ENCODE measurements around the gene SORBS1.
"Not testable (repeated sequence)": the region's sequence is repeated elsewhere in the genome, so short reads cannot be mapped to it uniquely, and the experiment has no call there.

Gene SORBS1

DNA sequence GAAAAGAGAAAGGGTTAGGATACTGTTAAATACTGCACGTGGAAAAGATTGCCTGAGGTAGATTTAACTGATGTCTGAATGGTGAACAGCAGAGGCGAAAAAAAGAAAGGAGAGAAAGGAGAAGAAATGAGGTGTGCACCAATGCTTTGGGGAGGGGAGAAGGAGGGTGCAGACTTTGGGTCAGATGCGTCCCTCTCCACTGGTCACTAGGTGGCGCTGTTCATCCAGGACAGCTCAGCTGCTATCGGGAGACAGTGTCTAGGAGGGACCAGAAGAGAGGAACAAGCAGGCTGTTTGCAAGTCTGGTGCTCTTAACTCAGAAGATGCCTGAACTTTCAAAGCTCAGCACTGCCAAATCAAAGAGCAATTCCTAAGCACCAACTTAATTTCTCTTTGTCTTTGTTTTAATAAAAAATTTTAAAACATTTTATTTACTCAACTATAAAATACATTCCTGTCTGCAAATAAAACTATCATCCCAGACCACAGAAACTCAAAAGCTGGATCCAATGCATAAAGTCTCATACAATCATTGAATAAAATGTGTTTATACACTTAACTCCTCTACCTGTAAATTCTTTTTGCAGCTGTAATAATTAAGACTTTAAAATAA lies 186.5 kb downstream of the SORBS1 start:
- peak; percentile 70 for DNase-seq

DNA sequence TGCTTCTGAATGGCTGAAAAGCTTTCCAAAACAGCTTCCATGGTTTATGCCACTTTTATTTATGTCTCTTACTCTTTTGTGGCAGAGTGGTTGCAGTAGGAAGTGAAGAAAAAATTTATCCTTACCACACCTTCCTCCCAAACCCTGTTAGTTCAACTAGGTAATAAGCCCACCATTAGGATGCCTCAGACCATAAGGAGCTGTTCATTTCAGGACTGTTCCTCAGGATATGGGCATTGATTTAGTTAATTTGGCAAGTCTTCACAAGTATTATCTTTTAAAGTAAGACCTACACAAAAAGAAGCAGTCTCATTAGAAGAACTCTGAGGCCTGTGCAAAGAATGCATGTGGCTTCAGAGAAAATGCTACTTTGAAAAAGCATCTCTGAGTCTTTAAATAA lies 187.5 kb downstream of the SORBS1 start:
- no peak for DNase-seq

DNA sequence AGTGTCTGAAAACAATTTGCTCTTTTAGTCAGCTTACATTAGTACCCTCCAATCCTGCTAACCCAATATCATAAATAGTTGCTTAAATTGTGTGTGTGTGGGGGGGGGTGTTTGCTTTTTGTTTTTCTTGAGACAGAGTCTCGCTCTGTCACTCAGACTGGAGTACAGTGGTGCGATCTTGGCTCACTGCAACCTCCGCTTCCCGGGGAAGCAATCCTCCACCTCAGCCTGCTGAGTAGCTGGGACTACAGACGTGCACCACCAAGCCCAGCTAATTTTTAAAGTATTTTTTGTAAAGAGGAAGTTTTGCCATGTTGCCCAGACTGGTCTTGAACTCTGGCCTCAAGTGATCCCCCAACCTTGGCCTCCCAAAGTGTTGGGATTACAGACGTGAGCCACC lies 196.8 kb downstream of the SORBS1 start:
- no peak for DNase-seq

DNA sequence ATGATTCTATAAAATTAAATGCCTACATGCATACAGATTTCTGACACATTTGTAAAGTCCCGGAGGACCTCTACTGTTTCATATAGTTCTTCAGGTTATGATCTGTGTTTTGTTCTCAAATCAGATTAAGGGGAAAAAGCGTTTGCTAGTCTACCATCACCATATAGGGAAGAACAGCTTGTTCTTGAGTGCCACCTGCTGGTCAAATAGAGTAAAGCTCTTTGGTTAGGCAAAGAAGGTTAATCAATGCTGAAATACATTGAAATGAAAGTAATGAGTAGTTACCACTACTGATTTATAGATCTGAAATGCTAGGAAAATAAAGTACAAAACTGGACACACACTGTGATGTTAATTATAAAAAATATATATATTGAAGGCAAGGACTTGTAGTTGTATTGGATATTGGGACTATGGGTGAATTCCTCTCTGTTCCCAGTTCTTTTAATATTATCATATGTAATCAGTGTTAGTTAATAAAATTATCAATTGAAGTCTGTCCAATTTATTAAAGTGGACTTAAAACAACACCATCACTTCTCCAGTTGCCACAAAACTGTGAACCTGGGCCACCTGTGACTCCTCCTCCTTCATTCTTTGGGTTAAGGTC lies 197.8 kb downstream of the SORBS1 start:
- DNase-seq = no peak

DNA sequence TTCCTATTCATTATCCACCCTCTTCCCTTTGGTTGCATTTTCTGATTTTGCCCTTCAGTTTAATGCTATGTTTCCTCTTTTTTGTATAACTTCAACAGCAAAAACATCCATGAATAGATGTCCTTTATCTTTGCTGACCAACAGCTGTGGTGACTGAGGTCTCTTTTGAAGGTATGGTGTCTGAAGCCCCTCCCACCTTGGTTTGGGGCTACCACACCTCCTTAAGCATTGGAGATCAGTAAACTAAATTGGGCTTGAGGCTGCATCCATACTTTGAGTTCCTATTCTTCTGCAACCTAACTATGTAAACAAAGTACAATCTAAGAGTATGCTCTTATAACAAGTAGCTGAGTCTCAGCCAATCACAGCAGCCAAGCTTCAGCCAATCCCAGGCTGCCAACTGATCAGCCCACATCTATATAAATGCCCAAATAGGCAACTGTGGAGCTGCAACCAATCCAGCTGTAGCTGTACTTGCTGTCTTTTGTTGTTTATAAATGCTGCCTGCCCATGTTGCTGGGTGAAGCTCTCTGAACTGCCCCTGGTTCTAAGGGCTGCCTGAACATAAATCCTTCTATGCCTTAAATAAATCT lies 201.0 kb downstream of the SORBS1 start:
- no peak for DNase-seq

DNA sequence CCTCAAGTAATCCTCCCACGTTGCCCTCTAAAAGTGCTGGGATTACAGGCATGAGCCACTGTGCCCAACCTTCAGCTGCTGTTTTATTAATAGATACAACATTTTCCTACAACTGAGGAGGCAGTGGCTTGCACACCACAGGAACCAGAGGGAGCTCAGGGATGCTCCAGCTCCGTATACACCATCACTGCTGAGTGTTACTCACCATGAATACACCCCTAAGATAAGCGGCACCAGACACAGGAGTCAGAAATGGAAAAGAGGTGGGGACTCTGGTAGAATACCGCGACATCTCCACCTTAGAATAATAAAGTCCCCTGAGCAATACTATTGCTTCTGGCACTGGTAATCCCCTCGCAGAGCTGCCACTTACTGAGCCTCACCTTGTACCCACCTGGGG lies 201.7 kb downstream of the SORBS1 start:
- no peak for DNase-seq

DNA sequence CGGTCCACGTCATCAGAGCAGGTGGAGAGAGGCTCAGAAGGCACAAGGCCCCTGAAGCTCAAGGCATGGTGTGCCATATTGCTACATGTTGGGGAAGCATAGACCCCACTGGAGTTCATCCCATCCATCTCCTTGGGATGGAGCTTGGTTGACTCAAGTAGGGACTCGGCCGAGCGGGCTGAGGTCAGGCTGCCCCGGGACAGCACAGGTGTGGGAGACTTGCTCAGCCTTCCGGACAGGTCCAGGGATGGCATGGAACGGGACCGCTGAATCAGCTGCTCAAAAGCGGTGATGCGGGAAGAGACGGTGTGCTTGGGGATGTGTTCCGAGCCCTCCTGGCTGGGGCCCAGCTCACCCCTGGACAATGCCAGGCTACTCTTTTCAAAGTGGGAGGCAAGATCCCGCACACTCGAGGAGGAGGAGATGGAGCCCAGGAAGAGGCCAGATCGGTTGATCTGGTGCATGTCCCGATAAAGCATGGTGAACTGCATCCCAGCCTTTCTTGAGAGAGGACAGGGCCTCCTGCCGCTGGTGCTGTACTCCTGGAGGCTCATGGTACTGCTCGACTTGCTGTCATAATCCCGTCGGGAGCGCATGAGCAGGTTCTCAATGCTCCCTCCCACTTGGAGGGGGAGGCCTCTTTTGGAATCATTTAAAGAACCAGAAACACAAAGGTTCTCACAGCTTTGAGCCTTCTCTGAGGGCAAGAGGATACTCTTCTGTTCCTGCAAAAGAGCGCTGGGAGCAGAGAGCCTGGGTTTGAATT lies 204.8 kb downstream of the SORBS1 start:
- no peak for DNase-seq

DNA sequence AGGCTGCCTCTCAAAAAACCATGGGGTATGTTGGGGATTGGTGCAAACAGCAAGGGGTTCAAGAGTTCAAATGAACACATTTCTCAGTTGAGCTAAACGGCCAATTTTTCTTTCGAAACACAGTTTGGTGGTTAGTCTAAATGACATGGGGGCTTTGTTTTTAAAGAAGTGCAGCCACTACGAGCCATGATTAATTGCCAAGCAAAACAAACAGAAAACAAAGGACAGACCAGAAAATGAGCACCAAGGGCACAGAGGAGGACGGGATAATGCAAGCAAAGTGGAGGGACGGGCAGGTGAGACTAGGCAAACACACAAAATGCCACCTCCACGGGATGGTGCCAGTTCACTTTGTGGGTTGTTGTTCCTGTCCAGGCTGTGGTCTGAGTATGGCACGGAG lies 205.9 kb downstream of the SORBS1 start:
- DNase-seq = no peak

DNA sequence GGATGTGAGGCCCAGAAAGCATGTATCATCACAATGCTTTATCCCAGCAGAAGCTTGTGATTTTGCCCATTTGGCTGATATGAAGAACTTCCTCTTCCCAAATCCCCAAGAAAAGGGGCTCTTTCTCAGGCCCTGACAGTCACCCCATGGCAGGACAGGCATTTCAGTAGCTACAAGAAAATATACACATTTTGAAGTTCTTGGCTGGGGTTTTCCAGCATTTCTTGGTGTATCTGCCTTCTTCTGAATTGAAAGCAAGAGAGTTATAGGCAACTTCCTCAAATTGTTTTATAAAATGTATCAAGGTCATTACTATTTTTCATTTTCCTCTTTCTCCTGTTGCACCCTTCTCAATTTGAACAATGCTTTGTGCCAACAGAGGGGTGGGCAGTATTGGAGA lies 207.1 kb downstream of the SORBS1 start:
- DNase-seq = no peak

DNA sequence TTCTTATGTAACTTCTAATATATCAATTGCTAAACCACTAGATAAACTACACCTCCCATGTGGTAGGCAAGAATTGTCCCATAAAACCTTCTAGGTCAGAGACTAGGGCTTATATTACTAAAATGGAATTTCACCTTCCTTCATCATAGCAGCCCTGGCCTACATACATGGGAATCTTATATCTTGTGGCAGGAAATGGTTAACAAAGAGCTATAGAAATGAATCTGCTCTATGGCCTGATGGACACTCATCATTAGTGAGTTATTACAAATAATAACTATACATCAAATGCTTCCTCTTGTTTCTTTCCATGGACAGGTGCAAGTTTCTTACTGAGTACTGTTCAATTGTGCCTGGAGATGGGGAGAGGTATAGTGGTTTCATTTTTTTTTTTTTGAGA lies 208.0 kb downstream of the SORBS1 start:
- DNase-seq = no peak

DNA sequence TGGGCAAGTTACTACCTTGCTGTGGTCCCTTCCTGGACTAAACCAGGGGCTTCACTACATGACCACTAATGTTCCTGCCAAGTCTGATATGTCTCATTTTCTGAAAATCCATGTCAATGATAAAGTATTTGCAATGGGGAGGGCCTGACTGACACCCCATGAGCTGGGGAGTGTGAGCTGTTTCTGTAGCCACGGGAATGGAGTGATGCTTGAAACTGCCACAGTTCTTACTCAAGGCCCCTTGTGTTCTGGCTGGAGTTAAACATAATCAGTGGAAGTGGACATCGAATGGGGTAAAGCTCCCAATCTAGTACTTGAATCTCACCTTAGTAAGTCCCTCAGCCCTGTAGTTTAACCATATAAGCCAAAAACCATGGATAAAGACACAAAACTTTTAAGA lies 208.5 kb downstream of the SORBS1 start:
- DNase-seq = no peak

DNA sequence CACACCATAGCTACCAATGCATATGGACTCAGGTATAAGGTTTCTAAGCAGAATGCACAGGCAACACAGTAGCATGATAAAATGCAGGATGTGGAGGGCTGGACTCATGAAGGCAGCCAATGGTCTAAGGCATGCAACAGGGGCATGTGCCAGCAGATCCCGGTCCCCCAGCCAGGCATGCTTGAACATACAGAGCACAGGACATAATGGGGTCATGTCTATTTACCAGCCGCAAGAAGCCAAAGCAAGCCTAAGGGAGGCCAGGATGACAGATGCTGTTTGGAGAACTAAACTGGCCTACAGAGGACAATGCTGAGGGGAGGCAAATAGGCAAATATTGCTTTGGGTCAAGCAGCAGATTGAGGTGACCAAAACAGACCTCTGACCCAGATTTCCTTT lies 210.3 kb downstream of the SORBS1 start:
- DNase-seq = no peak

DNA sequence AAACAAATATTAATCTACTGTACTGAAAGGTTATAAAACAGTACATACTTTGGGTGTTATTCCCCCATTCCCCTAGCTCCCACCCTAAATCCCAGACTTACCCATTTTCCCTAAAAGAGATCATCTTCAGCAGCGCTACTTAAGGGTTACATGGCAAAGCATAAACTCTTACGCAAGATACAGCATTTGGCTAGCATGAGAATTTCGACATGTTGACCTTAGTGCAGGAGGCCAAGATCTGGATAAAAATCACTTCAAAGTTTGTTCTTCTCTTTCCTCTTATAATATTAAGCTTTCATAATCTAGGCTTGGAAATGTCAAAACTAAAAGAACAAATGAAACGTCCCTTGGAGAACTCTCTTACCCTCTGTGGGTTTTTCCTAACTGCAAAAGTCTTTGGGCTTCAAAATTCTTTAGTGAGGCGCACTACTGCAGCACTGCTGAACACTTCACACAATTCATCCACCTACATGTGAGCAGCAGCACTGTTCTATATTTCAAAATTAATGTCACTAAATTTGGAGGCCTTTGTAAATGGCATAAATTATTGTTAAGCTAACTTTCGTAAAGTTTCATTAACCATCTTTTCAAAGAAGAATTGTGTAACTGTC lies 210.8 kb downstream of the SORBS1 start:
- no peak for DNase-seq

DNA sequence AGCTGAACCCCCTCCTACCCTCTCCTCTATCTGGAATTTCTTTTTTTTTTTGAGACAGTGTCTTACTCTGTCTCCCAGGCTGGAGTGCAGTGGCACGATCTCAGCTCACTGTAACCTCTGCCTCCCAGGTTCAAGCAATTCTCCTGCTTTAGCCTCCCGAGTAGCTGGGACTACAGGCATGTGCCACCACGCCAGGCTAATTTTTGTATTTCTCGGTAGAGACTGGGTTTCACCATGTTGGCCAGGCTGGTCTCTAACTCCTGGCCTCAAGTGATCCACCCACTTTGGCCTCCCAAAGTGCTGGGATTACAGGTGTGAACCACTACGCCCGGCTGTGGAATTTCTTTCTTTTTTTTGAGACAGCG lies 213.8 kb downstream of the SORBS1 start:
- DNase-seq = not testable (repeated sequence)

DNA sequence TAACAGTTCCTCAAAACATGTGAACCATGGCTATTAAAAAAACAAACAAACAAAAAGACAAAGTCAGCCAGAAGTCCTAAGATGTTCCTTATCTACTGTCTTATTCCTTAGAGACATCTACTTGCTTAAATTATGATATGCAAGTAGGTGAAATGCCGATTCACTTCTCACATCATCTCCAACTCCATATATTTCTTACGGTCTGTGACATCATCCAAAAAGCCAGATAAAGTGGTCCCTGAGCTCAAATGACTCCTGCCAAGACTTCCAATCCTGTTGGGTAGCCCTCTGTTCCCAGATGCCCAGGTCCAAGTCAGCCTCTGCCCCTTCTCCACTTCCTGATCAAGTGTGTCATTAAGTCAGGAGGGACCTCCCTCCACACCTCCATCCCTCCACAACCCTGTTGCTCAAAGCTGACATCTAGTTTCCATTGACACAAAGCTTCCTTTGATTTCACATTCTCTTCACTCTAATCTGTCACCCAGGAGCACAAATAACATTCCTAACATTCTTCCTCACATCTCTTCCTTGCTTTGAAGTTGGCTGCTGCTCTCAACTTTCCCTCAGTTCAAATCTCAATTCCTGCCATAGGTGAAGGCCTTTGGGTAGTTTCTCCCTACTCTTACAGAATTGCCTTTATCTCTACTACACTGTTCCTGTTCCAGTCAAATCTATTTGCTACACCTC lies 214.3 kb downstream of the SORBS1 start:
- no peak for DNase-seq

DNA sequence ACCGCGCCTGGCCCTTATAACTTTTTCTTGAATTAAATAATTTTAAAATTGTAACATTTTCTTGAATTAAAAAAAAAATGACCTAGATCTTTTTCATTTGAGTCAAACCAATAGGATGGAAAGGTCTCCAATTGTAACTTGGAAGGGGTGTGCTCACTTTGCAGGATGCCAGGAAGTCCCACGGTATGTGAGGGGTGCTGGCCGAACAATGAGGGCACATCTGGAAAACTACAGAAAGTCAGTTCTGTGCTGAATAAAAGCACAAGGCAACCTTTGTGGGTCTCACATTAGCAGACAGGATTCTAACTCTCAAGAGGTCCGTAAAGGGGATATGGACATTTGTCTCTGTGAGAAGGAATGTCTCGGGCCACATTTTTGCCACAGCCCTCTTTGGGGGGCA lies 217.6 kb downstream of the SORBS1 start:
- DNase-seq = no peak

DNA sequence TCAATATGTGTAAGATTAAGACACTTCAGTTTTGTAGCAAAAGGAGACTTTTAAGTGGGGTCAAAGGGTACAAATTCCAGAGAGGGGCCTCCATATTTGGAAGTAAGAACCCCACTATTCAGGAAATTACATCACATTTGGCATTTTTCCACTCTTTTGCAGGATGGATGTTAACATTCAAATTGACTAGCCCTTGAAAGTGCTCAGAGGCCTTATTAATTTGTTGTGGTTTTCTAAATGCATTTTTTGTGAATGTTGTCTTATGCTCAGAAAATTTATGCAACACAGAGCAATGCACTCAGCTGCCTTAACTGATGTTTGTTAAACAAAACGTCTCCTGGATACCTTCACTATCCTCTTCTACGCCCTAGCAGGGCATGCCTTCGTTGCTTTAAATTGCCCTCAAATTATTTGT lies 219.4 kb downstream of the SORBS1 start:
- no peak for DNase-seq

DNA sequence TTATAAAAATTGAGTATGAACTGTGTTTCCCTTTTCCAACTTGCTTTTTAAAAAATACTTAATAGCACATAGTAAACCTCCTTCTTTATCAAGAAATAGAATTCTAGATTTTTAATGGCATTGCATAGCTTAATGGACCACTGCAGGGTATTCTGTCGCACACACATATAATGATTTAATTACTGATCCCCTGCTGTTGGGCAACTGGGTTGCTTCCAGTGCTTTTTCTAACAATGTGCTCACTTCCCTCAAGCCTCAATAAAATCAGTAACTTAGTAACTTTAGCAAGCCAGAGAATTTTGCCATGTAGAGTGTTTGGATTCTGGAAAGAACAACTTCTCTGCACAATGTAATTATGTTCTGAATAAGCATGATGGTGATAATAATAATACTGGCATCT lies 221.3 kb downstream of the SORBS1 start:
- no peak for DNase-seq

DNA sequence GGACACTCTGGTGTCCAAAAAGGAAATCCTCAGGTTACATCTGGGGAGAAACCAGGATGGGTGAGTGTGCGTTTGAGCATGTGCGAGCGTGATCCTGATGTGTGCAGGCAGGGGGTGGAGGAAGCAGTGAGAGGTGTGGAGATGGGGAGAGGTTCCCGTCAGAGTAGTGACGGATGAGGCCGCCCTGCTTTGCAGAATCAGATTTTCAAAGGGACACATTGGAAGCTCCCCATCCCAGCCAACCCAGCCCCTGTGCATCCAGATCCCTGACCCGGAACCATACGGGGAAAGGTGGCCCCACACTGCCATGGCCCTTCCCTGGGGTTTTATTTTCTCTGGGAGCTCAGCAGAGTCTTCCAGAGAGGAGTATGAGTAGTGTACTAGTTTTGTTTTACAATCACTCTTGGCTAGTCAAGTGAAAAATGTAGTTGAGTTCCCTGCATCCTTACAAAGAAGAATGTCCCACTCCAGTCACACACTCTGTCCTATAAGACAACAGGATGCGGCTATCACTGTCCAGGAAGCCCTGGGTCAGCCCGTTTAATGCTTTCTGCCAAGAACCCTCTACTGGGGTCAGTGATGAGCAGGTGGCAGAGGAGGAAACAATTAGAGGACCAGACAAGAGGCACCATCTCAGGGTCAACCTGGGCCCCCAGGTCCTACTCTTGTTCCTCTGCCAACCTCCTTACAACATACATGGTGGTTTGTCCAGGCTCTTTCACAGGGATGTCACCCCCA lies 223.6 kb downstream of the SORBS1 start:
- DNase-seq = no peak

DNA sequence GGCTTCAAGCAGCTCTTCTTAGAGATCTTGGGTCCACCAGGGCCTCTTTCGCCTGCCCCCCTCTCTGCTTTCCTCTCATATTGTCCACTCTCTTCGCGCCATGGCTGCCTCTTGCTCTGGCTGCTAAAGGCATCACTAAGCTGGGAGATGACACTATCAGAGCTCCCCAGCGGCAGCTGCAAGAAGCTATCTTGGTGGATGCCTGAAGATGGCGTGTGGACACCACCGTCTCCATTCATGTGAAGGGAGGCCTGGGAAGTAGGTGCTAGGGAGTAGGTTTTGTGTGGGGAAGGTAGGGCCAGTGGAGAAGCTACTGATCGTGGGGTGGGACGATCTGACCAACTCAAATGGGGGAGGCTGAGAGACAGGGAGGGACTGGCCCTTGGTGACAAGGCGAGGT lies 224.5 kb downstream of the SORBS1 start:
- DNase-seq = no peak

DNA sequence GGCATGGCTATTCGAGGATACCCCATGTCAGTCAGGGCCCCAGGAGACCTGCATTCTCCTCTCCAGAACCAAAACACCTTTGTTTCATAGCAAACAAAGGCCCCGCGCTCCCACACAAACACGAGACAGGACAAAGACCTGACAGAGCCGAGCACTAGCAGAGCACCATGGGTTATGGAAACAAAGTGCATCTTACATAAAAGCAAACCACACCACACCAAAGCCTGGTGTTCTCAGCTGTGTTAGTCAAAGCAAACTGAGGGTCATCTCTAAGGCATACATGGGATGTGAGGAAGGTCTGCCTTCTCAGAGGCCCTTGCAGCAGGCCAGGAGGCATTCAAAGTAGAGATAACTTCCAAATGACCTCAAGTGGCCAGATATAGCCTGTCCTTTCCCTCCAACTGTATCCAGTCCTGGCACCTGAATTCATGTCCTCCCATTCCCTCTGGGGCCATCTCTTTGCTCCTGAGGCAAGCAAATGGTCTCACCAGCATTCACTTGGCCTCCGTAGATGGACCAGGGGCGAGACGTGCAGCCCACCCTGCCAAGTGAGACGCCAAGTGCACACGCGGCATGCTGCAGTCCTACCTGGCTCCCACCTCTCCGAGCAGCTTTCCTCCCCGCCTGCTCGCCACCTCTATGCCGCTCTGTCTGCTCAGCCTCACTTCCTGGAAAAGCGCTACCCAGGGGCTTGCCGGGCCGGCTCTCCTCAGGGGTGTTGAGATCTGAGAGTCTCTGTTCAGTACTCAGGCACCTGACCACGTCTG lies 225.1 kb downstream of the SORBS1 start:
- DNase-seq = no peak

DNA sequence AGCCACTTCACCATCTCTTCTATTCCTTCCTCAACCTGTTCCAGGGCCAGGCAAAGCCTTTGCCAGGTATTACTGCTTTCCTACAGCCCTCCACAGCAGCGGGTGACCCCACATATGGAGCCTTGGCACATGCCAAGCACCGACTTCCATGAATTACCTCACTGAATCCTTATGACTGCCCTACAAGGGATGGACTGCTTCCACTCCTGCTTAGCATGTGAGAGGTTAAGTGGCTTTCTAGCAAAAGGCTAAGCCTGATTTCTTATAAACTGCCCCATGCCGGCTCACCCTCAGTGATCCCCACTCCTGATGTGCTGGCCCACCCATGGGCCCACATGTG lies 226.4 kb downstream of the SORBS1 start:
- DNase-seq = no peak

Data from activated CD8-positive, alpha-beta memory T cell treated with anti-CD3 and anti-CD28 coated beads for 24 hours (primary cell).